ENCODE measurements around the gene GDA.
A peak's percentile ranks its signal among the peaks of the same experiment; 100 is the strongest.
"Not testable (repeated sequence)": the region's sequence is repeated elsewhere in the genome, so short reads cannot be mapped to it uniquely, and the experiment has no call there.

The GDA gene

DNA sequence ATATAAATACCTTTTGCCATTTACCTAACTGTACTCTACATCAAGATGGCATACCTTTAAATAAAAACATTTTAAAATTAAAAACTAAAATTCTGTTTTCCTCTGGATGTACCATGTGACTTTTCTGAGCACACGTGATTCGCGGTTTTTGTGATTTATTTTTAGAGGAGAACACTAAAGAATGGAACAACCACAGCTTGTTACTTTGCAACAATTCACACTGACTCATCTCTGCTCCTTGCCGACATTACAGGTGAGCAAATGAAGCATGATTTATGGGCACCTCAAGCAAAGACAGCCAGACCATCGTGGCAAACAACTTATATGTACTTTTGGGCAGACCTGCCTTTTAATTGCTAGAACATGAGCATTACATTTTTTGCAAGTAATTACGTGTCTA, 61.3 kb downstream of the GDA start:
- no peak for DNase-seq (ENCODE audit: low read depth)

DNA sequence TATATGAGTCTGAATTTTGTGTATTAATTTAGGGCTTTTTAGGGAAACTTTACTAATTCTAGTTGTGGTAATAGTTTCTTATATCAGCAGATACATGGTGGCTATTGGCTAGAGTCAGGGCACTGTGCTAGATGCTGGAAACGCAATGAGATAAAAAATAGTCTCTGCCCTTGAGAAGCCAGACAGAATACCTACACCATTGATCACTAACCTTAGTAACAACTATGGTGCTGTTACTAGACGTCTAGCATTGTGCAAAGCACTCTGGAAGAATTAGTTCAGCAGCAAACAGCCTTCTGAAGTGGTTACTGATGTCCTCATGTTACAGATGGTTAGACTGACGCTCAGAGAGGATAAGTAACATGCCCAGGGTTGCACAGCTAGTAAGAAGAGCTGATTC, 61.8 kb downstream of the GDA start:
- no peak for DNase-seq (ENCODE audit: low read depth)

DNA sequence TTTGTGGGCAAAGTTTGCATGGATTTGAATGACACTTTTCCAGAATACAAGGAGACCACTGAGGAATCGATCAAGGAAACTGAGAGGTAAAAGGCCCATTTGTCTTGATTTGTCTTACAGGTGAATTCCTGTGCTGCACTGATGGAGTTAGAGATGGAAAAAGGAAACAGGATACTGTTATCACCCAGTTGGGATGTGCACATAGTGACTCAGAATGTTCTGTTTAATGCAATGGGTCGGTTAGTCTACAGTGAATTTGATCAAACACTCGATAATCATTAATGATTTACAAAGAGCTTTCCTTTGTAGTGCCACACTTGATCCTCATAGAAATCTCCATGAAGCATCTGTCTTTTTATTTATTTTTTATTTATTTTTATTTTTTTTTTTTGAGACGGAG, 64.7 kb downstream of the GDA start:
- DNase-seq (ENCODE audit: low read depth) = no peak

DNA sequence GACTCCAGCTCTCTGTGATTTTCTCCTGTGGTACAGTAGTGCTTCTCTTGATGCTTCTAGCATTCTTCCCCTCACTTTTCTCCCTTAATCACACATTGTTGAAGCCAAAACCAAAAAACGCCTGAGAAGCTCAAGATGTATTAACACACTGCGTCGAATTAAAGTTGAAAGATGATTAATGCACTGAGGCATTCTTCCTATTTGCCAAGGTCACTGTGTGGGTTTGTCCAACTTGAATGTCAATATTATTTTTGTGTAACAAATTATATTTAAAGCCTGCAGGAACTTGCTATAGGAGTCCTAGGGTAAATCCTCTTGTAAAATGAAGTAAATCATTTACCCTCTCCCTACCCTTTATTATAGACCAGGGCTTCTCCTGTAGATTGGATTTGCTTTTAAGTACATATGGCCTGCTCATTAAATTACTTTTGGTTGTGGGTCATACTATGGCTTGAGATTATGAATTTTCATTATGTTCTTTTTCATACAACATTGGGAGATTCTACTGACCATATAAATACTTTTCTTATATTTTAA, 68.1 kb downstream of the GDA start:
- no peak for DNase-seq (ENCODE audit: low read depth)

DNA sequence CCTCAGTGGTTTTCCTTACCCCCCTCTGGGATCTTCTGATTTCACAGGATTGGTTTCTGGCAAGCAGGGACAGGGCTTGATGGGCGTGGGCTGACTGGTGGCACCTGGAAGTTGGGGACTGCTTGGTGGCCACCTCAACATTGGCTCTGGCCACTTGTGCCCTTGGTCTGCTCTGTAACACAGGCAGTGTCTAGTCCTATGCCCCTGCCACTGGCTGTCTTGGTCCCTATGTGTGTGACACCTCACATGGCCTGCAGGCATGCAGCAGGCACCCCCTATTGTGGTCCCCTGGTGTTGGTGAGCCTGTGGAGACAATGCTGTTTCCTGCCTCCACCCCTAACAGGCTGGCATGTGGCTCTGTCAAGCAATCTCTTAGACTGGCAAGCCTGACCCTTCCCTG, 71.3 kb downstream of the GDA start:
- no peak for DNase-seq (ENCODE audit: low read depth)

DNA sequence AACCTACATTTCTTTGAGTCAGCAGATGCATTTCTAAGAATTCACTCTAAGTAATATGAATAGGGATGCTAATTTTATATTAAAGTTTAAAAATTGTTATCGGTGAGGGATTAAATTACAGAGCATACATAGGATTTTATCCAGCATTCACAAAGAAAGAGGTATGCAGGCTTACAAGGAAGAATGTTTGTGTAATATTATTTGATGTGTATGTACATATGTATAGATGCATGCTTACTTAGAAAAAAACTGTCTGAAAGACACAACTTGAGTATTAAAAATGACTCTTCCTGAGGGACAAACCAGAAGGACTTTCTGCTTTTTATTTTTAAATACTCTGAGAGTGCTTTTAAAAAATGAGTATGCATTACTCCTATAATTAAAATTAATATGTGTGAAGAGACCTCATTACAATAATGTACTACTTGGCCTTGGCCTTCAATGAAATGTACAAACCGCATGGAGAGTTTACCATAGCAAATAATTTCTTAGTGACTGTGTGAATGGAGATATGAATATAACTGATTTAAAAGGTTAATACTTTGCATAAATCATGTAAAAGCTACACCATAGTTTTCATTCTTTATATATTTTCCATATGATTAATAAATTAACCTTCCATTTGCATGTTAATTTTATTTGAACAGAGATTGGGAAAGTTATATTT, 77.0 kb downstream of the GDA start:
- no peak for DNase-seq (ENCODE audit: low read depth)

DNA sequence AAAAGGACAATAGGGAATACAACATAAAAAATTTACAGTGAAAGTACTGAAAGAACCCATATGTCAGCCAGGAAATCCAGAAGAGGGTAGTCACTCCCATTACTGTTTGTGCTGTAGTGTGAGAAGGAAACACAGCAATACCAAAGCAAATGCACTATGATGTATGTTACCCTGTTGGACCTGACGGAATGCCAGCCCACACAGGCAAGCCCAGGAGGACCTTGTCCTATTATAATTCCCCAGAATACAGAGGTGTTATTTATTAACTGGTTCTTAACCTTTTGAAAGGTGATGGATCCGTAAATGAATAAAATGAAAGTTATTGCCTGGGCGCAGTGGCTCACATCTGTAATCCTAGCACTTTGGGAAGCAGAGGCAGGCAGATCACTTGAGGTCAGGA, 79.0 kb downstream of the GDA start:
- no peak for DNase-seq (ENCODE audit: low read depth)

DNA sequence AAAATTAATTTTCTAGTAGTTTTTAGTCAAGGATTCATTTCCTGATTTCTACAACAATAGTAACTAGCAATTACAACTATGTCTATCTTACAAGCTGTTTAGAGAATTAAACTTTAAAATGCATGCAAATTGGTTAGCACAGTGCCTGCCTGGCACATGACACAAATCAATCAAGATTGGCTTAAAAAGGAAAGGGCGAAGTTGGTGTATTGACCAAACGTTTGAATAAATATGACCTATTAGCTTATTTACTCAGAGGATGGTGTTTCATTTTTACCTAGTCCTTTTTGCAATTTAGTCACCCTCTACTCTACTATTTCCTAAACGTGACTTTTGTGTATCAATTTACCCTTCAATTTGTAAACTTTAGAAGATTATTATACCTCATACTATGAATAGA, 83.5 kb downstream of the GDA start:
- no peak for DNase-seq (ENCODE audit: low read depth)

DNA sequence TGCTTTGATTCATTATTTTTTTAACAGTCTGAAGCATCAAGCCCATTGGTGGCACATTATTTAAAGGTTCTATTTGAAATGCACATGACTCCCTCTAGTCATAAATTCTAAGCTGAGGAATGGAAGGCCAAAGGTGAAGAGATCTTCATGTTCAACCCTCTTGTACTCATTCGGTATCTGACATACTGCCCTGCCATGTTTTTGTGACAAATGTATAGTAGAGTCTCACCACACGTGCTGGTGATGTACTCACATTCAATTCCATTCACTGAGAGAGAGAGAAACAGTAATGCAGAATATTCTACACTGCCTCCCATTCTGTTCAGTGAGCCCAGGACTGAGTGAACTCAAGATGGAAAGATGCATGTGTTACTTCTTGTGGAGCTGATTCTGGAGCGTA, 98.3 kb downstream of the GDA start:
- DNase-seq (ENCODE audit: low read depth) = no peak

DNA sequence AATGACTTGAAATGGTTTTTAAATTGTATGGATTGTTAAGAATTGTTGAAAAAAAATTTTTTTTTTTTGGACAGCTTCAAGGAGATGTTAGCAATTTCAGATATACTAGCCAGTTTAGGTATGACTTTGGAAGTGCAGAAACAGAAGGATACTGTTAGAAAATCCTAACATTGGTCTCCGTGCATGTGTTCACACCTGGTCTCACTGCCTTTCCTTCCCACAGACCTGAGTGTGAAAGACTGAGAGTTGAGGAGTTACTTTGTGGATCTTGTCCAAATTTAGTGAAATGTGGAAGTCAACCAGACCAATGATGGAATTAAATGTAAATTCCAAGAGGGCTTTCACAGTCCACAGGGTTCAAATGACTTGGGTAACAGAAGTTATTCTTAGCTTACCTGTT, 102.3 kb downstream of the GDA start:
- no peak for DNase-seq (ENCODE audit: low read depth)

DNA sequence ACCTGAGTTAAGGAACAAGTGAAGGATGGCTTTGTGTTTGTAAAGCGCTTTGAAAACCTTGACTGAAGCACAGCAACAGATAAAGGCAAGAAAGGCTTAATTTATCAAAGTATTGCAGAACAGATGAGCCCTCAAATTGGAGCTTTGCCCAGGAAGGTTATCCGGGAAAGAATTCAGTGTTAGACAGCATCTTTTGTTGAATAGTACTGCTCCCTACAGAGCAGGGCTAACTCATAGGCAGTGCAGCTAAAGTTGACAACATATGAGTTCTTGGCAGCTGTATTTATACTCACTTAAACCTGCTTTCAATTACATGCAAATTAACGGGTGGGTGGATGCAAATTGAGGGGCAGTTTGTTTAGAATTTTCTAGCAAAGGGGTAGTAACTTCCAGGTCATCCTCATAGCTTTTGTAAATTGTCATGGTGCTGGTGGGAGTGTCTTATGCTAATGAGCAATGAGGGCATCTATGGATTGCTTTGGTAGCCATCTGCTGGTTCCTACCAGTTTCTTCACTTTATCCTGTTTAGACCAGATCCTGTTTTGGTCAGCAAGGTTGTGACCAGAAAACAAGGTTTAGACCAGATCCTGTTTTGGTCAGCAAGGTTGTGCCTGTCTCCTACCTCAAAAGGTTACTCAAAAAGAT, 105.8 kb downstream of the GDA start:
- DNase-seq (ENCODE audit: low read depth) = no peak

DNA sequence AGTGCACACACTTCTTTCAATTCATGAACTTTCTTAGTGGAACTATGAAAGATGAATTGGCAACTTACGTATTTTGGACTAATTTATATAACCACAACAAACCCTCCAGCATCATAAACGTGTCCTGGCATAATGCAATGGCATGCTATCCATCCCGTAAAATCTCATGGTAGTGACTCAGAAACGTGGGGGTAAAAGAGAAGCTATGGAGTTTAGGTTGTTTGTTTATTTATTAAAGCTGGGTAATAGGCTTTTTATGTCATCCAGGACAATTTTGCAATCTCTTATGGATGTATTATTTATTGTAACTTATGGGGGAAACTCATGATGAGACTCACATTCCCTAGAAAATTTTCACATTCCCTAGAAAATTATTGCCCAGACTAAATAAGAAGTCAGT, 106.3 kb downstream of the GDA start:
- no peak for DNase-seq (ENCODE audit: low read depth)

DNA sequence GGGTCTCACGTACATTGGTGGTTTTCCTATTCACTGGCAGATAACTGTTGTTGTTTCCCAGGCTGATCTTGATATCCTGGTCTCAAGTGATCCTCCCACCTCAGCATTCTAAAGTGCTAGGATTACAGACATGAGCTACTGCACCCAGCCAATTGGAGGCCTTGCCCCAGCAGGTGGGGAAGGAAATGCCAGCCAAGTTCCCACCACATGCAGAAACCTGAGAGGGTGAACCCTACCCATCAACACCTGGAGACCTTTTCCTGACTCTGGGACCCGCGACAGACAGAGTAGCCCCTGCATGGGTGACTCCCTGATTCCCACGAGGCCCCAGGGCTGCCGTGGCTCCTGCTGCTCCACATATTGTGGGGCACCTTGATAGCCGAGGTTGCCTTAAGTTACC, 107.7 kb downstream of the GDA start:
- no peak for DNase-seq (ENCODE audit: low read depth)

DNA sequence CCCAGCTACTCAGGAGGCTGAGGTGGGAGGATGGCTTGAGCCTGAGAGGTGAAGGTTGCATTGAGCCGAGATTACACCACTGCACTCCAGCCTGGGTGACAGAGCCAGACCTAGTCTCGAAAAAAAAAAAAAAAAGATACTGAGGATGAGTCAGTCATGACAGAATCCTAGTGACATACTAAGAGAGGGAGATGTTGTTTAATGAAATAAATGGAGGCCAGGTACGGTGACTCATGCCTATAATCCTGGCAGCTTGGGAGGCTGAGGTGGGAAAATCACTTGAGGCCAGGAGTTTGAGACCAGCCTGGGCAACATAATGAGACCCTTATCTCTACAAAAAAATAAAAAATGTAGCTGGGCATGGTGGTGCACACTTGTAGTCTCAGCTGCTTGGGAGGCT, 108.6 kb downstream of the GDA start:
- DNase-seq (ENCODE audit: low read depth) = no peak

DNA sequence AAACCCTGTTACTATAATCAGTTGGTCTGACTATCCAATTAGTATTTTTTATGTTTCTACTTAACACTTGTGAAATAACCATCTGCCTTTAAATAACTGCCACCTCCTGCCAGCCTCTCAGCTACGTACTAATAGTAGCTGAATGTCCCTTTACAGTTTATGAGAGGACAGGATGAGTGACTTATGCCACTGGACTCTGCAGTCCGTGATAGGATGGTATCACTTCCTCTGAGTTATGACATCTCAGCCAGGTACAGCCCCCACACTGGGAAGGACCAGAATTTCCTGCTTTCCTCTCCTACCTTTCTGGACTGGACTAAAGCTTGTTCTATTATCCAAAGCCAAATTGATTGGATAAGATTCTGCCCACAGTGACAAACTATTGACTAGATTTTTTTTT, 112.8 kb downstream of the GDA start:
- DNase-seq (ENCODE audit: low read depth) = no peak

DNA sequence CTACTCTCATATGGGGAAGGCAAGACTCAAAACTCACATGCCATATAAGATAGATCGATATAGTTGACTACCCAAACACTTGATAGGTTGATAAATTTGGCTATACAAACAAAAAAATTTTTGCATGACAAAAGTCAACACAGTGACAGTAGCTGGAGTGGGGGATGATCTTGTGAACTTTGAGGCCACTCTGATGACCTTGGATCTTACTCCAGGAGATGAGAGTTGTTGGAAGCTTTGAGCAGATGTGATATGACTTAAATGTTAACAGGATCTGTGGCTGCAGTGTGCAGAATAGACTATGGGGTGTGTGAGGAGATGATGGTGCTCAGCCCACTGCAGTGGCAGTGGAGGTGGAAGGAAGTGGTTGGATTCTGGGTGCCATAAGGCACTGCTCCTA, 114.3 kb downstream of the GDA start:
- DNase-seq (ENCODE audit: low read depth) = no peak

DNA sequence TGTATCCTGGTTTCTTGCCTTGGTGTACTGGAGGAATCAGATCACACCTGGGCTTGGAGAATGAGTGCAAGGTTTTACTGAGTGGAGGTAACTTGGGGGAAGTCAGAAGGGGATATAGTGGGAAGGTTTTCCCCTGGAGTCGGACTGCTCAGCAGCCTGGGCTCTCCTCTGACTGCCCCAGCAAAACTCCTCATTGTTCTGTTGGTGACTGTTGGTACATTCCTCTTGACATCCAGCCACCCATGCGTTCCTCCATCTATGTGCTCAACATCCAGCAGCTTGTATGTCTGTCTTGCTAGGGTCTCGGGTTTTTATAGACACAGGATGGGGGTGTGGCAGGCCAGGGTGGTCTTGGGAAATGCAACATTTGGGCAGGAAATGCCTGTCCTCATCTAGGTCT, 119.7 kb downstream of the GDA start:
- no peak for DNase-seq (ENCODE audit: low read depth)

DNA sequence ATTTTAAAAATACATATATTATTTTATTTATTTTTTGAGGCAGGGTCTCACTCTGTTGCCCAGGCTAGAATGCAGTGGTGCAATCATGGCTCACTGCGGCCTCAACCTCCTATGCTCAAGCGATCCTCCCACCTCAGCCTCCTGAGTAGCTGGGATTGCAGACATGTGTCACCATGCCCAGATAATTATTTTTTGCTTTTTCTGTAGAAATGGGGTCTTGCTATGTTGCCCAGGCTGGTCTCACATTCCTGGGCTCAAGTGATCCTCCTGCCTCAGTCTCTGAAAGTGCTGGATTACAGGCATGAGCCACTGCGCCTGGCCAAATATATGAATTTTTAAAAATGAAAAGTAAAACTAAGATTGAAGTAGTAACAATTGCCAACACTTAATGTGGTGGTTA, 121.1 kb downstream of the GDA start:
- DNase-seq (ENCODE audit: low read depth) = not testable (repeated sequence)

DNA sequence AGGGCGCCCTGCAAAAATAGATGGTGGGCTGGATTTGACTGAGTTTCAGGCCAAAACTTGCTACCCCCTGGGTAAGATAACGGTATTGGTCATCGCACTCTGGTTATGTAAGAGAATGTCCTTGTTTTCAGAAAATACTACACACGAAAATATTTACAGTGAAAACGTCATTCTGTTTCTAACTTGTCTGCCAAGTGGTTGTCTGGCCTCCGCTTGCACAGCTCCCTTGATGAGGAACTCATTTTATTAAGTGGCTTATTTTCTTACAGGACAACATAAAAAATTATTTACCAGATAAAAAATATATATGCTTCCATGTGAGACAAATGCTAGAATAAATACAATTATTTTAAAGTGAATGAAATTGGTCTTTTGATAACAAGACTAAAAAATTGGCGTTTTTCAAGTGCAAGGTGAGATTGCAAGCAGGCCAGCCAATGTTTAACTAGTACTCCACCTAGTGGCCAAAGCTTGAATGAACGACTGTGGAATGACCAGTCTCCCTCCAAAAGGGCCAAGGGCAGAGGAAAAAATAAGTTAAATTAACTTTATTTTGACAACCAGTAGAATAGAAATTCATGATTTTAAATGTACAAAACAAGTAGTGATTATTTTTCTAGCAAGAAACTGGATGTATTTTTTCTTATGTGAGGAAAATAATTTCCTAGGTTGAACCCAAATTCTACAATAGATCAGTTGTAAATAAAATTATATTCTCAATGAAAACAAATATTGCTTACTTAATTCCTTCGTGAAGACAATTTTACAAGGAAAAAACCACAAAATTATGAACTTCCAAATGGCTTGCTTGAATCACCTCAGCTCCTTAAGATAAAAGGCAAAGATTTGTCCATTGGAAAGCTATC, 122.6 kb downstream of the GDA start:
- DNase-seq (ENCODE audit: low read depth) = peak; percentile 32

DNA sequence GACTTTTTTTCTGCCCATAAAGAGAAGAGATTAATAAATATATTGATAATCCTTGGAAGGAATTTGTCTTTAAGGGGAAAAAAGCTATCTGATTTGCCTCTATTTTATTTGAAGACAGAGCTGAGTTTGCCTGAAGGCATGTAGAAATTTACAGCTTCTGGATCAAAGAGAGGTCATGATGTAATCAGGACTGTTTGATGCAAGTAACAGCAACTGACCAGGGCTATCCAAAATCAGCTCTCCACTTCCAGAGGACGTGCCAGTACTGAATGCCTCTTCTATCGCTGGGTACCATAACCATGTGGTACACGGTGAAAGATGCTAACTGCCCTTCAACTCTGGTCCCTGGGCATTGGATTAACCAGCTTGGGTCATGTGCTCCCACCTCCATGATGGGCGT, 125.2 kb downstream of the GDA start:
- DNase-seq (ENCODE audit: low read depth) = no peak

DNA sequence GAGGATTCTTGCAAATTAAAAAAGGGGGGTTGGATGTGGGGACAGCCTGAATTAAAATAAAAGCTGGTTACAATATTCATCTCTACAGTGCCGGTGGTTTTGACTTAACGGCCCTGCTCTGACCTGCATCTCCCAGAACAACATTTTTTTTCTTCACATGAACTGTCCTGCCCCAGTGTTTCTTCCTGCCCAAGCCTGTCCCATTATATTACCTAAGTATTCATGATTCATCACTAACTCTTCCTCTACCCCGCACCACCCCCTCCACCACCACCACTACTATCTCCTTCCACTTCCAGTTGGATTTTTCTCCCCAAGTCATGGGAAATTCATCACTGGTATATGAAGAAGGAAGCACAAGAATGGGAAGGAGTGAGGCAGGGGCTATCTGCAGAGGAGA, 125.7 kb downstream of the GDA start:
- no peak for DNase-seq (ENCODE audit: low read depth)

DNA sequence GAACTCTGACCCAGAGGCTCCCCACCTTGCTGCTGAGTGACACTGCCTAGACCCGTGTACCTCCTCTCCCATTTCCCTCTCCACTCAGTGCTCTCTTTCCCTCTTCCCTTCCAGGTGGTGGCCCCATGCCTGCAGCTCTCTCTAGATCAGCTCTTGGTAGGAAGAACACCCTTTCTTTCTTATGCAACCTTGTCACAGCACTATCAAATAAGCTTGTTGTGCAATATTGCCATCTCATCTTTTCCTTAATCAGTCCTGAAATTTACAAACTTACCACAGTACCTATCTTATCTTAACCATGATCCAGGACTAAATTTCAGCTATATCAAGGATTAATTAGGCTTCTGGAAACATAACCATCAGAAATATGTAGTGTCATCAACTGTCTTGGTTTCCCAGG, 127.2 kb downstream of the GDA start:
- no peak for DNase-seq (ENCODE audit: low read depth)

DNA sequence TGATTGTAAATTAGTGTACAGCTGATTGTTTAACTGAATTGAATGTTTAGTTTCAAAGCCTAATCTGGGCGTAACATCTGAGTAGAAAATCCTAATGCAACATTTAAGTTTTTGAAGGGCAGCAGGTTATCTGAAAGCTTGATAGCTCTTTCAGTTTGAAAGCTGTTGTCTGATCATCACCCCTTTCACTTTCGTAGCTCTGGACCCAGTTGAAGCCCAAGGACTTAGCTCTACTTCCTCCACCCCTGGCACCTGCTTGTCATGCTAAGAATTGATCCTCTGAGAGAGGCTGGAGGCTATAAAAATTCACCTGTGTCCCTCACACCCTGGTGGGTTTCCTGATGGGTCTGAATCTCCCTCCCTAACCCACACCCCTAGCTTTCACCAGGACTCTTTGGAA, 129.7 kb downstream of the GDA start:
- DNase-seq (ENCODE audit: low read depth) = no peak

Data from fibroblast of the conjunctiva (primary cell).